Epithelial cell of umbilical artery (primary cell): ENCODE data around the gene GPRC6A. TPM values are rescaled to one million over a fixed set of nuclear protein-coding genes. Genes with fewer than 3 reads are reported as not detected.

Experiments
- total RNA-seq: library from RNA; depleted of rRNA; stranded (reverse); fragments of >200 nt; gene quantifications from 2 replicates; pipeline ENCODE4 v1.2.3, GENCODE V29; 2014

The GPRC6A gene, protein sequence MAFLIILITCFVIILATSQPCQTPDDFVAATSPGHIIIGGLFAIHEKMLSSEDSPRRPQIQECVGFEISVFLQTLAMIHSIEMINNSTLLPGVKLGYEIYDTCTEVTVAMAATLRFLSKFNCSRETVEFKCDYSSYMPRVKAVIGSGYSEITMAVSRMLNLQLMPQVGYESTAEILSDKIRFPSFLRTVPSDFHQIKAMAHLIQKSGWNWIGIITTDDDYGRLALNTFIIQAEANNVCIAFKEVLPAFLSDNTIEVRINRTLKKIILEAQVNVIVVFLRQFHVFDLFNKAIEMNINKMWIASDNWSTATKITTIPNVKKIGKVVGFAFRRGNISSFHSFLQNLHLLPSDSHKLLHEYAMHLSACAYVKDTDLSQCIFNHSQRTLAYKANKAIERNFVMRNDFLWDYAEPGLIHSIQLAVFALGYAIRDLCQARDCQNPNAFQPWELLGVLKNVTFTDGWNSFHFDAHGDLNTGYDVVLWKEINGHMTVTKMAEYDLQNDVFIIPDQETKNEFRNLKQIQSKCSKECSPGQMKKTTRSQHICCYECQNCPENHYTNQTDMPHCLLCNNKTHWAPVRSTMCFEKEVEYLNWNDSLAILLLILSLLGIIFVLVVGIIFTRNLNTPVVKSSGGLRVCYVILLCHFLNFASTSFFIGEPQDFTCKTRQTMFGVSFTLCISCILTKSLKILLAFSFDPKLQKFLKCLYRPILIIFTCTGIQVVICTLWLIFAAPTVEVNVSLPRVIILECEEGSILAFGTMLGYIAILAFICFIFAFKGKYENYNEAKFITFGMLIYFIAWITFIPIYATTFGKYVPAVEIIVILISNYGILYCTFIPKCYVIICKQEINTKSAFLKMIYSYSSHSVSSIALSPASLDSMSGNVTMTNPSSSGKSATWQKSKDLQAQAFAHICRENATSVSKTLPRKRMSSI
- total RNA-seq: not detected in 2 replicates

GRCh38 chr6:116828983-116829382, at the start of gene GPRC6A:
GPRC6A (minus strand) TSS chr6:116829083; CDS start chr6:116829013, 70 bp downstream.

GRCh38 chr6:116876635-116877611, 48.0 kb upstream of the GPRC6A start, which contains the start of gene RFX6:
RFX6 (plus strand) TSS chr6:116877242; CDS start chr6:116877276, 34 bp downstream.

GRCh38 chr6:116764961-116765841, 63.7 kb downstream of the GPRC6A start, which contains the start of gene FAM162B:
FAM162B (minus strand) TSS chr6:116765719; CDS start chr6:116765576, 143 bp downstream.

Other genes with a start within 250 kb of the GPRC6A start
- under 0.01 TPM in 1 of 2 replicates, not detected in the other for gene RSPH4A, start 212.6 kb downstream of the GPRC6A start, total RNA-seq
- 15.3 and 19.0 TPM in 2 replicates for gene ZUP1, start 160.3 kb downstream of the GPRC6A start, total RNA-seq
- gene KPNA5, start 147.9 kb downstream of the GPRC6A start, total RNA-seq: 6.2 and 10.6 TPM in 2 replicates
- 0.30 TPM in 1 of 2 replicates, not detected in the other for gene FAM162B, start 63.4 kb downstream of the GPRC6A start, total RNA-seq
- gene RFX6, start 48.2 kb upstream of the GPRC6A start, total RNA-seq: not detected in 2 replicates